Measurements from ENCODE around the gene GZMM.

DNA sequence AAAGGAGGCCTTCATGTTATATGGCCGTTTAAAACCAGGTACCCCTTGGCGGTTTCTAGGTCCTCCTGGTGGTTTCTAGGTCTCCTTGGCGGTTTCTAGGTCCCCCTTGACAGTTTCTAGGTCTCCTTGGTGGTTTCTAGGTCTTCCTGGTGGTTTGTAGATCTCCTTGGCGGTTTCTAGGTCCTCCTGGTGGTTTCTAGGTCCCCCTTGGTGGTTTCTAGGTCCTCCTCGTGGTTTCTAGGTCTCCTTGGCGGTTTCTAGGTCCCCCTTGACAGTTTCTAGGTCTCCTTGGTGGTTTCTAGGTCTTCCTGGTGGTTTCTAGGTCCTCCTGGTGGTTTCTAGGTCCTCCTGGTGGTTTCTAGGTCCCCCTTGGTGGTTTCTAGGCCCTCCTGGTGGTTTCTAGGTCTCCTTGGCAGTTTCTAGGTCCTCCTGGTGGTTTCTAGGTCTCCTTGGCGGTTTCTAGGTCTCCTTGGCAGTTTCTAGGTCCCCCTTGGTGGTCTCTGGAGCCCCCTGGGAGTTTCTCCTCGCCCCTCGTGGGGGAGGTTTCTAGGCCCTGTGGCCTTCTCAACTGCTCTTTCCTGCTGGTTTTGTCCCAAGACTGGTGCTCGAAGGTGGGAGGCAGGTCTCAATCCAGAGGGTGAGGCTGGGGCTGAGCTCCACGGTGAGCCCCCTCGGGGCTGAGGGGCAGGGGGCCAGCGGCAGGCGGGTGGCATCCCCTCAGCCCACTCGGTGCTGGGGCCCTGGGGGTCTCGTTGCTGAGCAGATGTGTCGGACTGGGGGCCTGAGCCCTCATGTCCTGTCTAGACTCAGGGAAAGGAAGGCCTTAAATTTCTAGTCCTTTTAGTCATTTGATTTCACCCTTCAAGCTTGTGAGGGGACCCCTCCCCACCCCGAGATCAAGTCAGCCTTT, 53.8 kb downstream of the GZMM start:
- TF ChIP-seq, protein P1, sequence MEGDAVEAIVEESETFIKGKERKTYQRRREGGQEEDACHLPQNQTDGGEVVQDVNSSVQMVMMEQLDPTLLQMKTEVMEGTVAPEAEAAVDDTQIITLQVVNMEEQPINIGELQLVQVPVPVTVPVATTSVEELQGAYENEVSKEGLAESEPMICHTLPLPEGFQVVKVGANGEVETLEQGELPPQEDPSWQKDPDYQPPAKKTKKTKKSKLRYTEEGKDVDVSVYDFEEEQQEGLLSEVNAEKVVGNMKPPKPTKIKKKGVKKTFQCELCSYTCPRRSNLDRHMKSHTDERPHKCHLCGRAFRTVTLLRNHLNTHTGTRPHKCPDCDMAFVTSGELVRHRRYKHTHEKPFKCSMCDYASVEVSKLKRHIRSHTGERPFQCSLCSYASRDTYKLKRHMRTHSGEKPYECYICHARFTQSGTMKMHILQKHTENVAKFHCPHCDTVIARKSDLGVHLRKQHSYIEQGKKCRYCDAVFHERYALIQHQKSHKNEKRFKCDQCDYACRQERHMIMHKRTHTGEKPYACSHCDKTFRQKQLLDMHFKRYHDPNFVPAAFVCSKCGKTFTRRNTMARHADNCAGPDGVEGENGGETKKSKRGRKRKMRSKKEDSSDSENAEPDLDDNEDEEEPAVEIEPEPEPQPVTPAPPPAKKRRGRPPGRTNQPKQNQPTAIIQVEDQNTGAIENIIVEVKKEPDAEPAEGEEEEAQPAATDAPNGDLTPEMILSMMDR (IDR thresholded peaks at IDR 0.05): no peak
- TF ChIP-seq EZH2 (IDR thresholded peaks at IDR 0.05): no peak

Data from neural progenitor cell (in vitro differentiated cells).